NT2/D1 (cell line): Measurements from ENCODE around the gene INO80C.

Experiments
- DNase-seq: peaks from one replicate; pipeline ENCODE4 v3.0.0-alpha.2; 2011; ENCODE audit warnings: low read depth, low spot score
- H3K27me3 ChIP-seq: 2 replicates; pipeline ENCODE4 v1.6.0; 2011; ENCODE audit warnings: mild to moderate bottlenecking; ENCODE audit not compliant: insufficient read length, insufficient read depth
- H3K36me3 ChIP-seq: 2 replicates; pipeline ENCODE4 v1.6.1; 2011; ENCODE audit warnings: mild to moderate bottlenecking, low read length, mixed read lengths; ENCODE audit not compliant: insufficient read depth, insufficient read length
- H3K4me1 ChIP-seq: 2 replicates; pipeline ENCODE4 v1.5.1; 2011; ENCODE audit not compliant: insufficient read depth, insufficient read length
- H3K4me3 ChIP-seq: 2 replicates; pipeline ENCODE4 v1.5.1; 2011; ENCODE audit warnings: low read depth; ENCODE audit not compliant: insufficient read length
- H3K9ac ChIP-seq: 2 replicates; pipeline ENCODE4 v1.6.0; 2011; ENCODE audit warnings: low read depth; ENCODE audit not compliant: insufficient read length
- H3K9me3 ChIP-seq: 2 replicates; pipeline ENCODE4 v1.5.1; 2011; ENCODE audit warnings: mild to moderate bottlenecking, low read length; ENCODE audit not compliant: insufficient read depth
- SUZ12 ChIP-seq: IDR thresholded peaks from 2 replicates; pipeline ENCODE4 v1.6.1; 2011; ENCODE audit not compliant: insufficient read length, insufficient read depth; ENCODE audit errors: extremely low read depth
- YY1 ChIP-seq: IDR thresholded peaks from 2 replicates; pipeline ENCODE4 v1.6.1; 2011; ENCODE audit not compliant: insufficient read length, insufficient read depth
- ZNF274 ChIP-seq: IDR thresholded peaks from 2 replicates; pipeline ENCODE4 v1.6.1; 2011; ENCODE audit warnings: mild to moderate bottlenecking, low read depth, low read length

The INO80C gene

DNA sequence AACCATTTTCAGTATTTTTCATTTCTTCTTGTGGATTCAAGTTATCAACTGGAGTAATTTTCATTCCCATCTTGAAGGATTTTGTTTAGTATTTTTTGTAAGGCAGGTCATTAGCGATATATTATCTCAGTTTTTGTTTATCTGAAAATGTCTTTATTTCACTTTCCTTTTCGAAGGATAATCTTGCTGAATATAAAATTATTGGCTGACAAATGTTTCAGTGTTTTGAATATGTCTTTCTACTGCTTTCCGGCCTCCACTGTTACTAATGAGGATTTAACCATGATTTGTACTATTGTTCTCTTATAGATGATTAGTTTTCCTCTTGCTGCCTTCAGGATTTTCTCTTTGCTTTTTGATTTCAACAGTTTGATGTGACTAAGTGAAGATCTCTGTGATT is 62.4 kb downstream of the INO80C start:
- H3K9ac ChIP-seq = no peak overlapping the region
- H3K36me3 ChIP-seq = no peaks in the 10 kb centered on the region
- no peak overlapping the region for H3K4me3 ChIP-seq
- no peaks in the 10 kb centered on the region for H3K27me3 ChIP-seq
- no peaks in the 10 kb centered on the region for H3K4me1 ChIP-seq
- TF ChIP-seq SUZ12 (no peak), YY1 (no peak), ZNF274 (no peak)
- DNase-seq = no peak
- H3K9me3 ChIP-seq = no peaks in the 10 kb centered on the region

DNA sequence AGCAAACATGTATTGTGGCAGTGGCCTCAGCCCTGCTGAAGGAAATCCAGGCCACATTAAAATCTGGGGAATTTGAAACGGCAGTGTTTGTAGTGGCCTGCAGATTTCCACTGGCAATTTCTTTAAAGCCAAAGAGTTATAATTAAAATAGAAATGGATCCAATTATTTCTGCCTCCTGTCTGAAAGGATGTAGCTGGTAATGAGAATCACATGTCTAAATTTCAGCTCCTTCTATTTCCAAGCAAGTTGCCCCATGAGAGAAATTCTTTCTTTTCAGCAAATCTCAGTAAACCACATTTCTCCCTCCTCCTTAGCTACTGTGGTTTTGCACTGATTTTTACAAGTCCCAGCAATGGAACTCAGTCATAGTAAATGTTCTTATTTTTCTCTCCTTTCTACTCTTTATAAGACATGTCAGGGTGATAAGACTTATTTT is 65.2 kb downstream of the INO80C start:
- Histone ChIP-seq H3K4me3 (no peak overlapping the region), H3K36me3 (no peaks in the 10 kb centered on the region), H3K9me3 (no peaks in the 10 kb centered on the region), H3K9ac (no peak overlapping the region), H3K4me1 (no peaks in the 10 kb centered on the region), H3K27me3 (no peaks in the 10 kb centered on the region)
- no peak for TF ChIP-seq SUZ12
- TF ChIP-seq YY1 = no peak
- TF ChIP-seq ZNF274 = no peak
- DNase-seq = no peak

DNA sequence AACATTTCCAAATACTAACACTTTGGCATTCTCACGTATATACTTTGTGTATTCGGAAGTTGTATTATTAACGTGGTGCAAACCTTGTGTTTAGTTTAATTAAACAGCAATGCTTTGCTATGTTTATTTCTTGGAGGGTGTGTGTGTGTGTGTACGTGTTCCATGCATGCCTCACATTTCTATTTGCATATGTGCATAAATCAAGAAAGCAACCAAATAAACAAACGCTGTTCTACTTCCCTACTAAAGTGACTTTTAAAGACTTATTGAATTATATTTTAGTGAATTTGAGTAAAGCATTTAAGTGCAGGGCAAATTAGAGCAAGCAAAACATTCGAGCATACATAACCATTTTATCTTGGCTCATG is 66.4 kb downstream of the INO80C start:
- Histone ChIP-seq H3K4me1 (no peaks in the 10 kb centered on the region), H3K36me3 (no peaks in the 10 kb centered on the region), H3K4me3 (no peak overlapping the region), H3K9me3 (no peaks in the 10 kb centered on the region), H3K27me3 (no peaks in the 10 kb centered on the region), H3K9ac (no peak overlapping the region)
- no peak for DNase-seq
- TF ChIP-seq SUZ12 = no peak
- TF ChIP-seq YY1 = no peak
- no peak for TF ChIP-seq ZNF274

DNA sequence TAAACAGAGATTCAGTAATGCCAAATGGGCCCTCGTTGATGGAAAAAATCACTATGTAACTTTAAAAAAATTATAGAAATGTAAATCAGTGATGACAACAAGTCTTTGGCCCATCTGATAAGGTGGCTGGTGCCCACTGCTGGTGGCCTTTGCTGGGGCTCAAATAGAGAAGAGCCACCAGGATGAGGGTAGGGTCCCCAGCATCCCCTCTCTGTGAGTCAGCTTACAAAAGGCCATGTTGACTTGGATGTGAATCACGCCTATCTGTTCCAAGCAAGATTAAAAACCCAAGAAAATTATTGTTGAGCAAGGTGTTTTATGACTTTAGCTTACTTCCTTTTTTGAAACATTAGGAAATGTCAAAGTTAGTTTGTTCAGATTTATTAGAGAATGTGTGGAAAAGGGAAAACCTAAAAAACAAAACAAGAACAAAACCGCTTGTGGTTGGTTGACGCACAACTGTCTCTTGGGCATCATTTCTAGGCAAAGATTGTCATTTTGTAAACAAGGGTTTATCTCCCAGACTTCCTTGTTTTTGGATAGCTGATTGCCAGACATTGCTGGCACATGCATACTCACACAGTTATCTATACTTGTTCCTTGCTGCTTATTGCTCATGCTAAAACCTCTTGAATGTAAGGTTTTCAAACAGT is 66.9 kb downstream of the INO80C start:
- Histone ChIP-seq H3K27me3 (no peaks in the 10 kb centered on the region), H3K36me3 (no peaks in the 10 kb centered on the region), H3K9me3 (no peaks in the 10 kb centered on the region), H3K4me1 (no peaks in the 10 kb centered on the region), H3K4me3 (no peak overlapping the region), H3K9ac (no peak overlapping the region)
- no peak for DNase-seq
- TF ChIP-seq SUZ12 (no peak), ZNF274 (no peak), YY1 (no peak)

DNA sequence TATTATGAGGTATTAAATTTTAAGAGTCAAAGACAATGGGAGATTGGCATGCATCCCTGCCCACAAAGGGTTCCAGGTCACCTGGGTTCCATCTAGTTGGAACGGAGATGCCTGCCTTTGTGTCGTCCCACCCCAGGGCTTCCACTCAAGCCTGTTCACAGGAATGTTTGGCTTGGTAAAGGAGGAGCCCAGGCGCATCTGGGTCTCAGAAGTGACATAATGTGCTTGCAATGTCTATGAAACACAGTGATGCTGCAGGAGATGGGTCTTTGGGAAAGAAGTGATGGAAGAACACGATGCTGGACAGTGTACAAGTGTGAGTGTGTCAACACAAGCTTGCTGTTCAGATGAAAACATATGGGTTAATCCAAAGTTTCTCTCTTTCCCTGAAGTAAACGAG is 71.0 kb downstream of the INO80C start:
- no peak for TF ChIP-seq ZNF274
- H3K9me3 ChIP-seq = no peaks in the 10 kb centered on the region
- H3K9ac ChIP-seq = no peak overlapping the region
- H3K36me3 ChIP-seq = no peaks in the 10 kb centered on the region
- DNase-seq = no peak
- H3K27me3 ChIP-seq = no peaks in the 10 kb centered on the region
- H3K4me1 ChIP-seq = no peaks in the 10 kb centered on the region
- H3K4me3 ChIP-seq = no peak overlapping the region

DNA sequence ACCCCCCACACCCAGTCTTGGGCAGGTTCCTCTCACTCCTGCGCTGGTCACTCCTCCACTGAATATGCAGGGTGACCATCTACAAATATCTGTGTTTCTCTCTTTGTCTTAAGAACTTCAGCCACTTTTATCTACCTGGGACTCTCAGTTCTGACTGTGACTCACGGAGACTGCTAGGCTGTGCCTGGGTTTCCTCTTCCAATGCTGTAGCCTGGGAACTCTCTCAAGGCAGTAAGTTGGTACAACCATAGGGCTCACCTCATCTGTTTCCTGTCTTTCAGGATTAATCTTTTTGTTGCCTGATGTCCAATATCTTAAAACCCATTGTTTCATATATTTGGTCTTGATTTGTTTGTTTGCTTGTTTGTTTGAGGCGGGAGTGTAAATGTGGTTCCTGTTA is 73.4 kb downstream of the INO80C start:
- H3K4me1 ChIP-seq = no peaks in the 10 kb centered on the region
- no peak for TF ChIP-seq YY1
- no peak for TF ChIP-seq SUZ12
- no peak for TF ChIP-seq ZNF274
- no peak overlapping the region for H3K9ac ChIP-seq
- H3K4me3 ChIP-seq = no peak overlapping the region
- H3K9me3 ChIP-seq = no peaks in the 10 kb centered on the region; the same call in 1 of the 2 replicates
- no peaks in the 10 kb centered on the region for H3K36me3 ChIP-seq
- DNase-seq = no peak
- no peaks in the 10 kb centered on the region for H3K27me3 ChIP-seq

DNA sequence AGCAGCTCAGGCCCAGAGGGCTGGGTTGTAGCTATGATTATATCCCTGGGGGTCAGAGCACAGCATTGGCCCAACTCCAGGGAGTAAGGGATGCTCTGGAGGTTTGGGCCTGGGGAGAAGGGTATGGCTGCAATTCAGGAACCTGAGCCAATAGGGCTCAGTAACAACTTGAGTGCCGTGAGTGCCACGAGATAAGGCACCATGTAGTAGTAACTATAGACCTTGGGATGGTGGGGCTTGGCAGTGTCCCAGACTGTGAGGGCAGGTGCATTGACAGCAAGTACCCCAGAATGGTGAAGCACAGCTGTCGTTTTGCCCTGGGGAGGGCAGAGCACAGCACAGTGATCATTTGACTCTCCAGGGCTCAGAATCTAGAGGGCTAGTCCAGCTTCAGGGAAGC is 75.5 kb downstream of the INO80C start:
- no peaks in the 10 kb centered on the region for H3K27me3 ChIP-seq
- no peaks in the 10 kb centered on the region for H3K36me3 ChIP-seq
- H3K4me3 ChIP-seq = no peak overlapping the region
- H3K9me3 ChIP-seq = peaks cover 6% of the 10 kb centered on the region; the same call in 1 of the 2 replicates
- DNase-seq = no peak
- TF ChIP-seq ZNF274 (no peak), YY1 (no peak), SUZ12 (no peak)
- no peak overlapping the region for H3K9ac ChIP-seq
- H3K4me1 ChIP-seq = no peaks in the 10 kb centered on the region
